ENCODE results near the gene ZNF287.
A peak's percentile ranks its signal among the peaks of the same experiment; 100 is the strongest.

The ZNF287 gene

GRCh38 chr17:16584273-16584995, 15.4 kb upstream of the ZNF287 start:
- TF ChIP-seq CTCF (IDR thresholded peaks at IDR 0.05): peak; percentile 91
- H3K27ac ChIP-seq: no peak overlapping the region
- peak; percentile 90 for DNase-seq (ENCODE audit: low spot score)
- peak overlapping the region; percentile 47 for H3K4me3 ChIP-seq

DNA sequence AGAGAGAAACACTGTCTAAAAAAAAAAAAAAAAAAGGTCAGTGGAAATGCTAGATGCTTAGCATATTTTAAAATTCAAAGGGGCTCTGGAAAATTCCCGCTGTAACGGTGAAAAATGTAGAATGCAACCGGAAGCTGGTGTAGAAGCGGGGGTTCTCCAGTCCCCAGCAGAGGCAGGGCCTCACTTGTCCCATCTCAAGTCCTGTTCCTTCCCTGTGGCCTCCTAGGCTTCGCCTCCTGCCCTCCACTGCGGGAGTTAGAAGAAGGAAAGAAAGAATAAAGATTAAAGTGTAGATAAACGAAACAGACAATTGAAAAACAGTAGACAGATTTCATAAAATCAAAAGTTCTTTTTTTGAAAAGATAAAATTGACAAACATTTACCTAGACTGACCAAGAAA, 14.8 kb upstream of the ZNF287 start:
- H3K4me3 ChIP-seq: peak overlapping the region; percentile 47
- no peak overlapping the region for H3K27ac ChIP-seq
- DNase-seq (ENCODE audit: low spot score): no peak
- no peak for TF ChIP-seq CTCF (IDR thresholded peaks at IDR 0.05)

DNA sequence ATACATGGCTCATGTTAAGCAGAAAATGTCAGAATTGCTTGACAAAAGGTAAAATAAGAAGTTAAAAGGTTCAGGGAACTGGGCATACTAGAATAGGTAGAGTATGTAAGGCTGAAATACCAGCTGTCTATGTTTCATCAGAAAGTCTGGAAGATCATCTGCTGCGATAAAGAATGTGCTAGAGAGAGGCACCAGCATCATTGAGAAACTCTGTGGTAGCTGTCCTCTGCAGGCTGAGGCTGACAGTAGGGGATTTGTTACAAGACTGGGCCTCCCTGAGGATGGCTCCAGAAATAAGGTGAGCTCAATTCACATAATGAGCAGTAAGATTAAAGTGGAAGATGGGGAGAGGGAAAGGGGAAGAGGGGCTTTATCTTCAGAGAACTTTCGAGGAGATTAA, 4.5 kb upstream of the ZNF287 start:
- TF ChIP-seq CTCF (IDR thresholded peaks at IDR 0.05): no peak
- Histone ChIP-seq H3K4me3 (no peak overlapping the region), H3K27ac (no peak overlapping the region)
- no peak for DNase-seq (ENCODE audit: low spot score)

GRCh38 chr17:16569358-16569712, 331 bp upstream of the ZNF287 start:
- H3K4me3 ChIP-seq: peak overlapping the region; percentile 83
- H3K27ac ChIP-seq: no peak overlapping the region
- TF ChIP-seq CTCF (IDR thresholded peaks at IDR 0.05): no peak
- DNase-seq (ENCODE audit: low spot score): no peak

- no peak for DNase-seq (ENCODE audit: low spot score)
- Histone ChIP-seq H3K27ac (no peak overlapping the region), H3K4me3 (peak overlapping the region; percentile 27)
- no peak for TF ChIP-seq CTCF (IDR thresholded peaks at IDR 0.05)
Measured at GRCh38 chr17:16552637-16553045, 16.4 kb downstream of the ZNF287 start.

DNA sequence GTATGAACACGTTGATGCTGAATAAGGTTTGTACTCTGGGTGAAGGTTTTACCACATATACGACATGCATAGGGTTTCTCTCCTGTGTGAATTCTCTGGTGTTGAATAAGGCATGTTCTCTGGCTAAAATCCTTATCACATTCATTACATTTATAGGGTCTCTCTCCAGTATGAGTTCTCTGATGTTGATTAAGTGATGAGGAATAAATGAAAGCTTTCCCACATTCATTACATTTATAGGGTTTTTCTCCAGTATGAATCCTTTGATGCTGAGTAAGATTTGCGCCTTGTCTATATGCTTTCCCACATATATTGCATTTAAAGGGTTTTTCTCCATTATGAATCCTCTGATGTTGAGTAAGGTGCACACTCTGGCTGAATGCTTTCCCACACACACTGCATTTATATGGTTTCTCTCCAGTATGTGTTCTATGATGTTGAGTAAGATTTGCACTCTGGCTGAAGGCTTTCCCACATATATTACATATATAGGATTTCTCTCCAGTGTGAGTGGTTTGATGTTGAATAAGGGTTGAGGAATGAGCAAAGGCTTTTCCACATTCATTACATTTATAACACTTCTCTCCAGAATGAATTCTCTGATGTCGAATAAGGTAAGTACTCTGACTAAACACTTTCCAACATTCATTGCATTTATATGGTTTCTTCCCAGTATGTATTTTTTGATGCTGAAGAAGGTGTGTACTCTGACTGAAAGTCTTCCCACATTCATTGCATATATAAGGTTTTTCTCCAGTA, 16.9 kb downstream of the ZNF287 start:
- no peak overlapping the region for H3K27ac ChIP-seq
- no peak for DNase-seq (ENCODE audit: low spot score)
- no peak for TF ChIP-seq CTCF (IDR thresholded peaks at IDR 0.05)
- peak overlapping the region; percentile 27 for H3K4me3 ChIP-seq

DNA sequence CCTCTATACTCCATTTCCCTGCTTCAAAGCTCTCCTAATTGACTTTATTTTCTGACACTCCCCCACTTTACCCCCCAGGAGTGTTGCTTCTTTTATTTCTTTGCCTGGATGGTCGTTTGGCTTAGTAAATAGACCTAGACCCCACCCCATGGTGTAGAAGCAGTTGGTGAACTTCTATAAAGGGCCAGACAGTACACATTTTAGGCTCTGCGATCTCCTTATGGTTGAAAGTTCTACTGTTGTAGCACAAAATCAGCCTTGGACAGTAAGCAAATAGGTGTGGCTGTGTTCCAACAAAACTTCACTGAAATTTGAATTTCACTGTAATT, 31.9 kb downstream of the ZNF287 start:
- Histone ChIP-seq H3K4me3 (no peak overlapping the region), H3K27ac (peak overlapping the region in 1 of 2 donors; percentile 97)
- no peak for DNase-seq (ENCODE audit: low spot score)
- no peak for TF ChIP-seq CTCF (IDR thresholded peaks at IDR 0.05)

Data from coronary artery (tissue), 2 donors.